GM18520 (cell line): ENCODE data around the gene FHIT.

Experiments
- ATAC-seq: cut with Tn5 transposase; IDR thresholded peaks from one replicate; pipeline ENCODE4 v1.9.1; 2021; ENCODE audit not compliant: unreplicated experiment

The FHIT gene

DNA sequence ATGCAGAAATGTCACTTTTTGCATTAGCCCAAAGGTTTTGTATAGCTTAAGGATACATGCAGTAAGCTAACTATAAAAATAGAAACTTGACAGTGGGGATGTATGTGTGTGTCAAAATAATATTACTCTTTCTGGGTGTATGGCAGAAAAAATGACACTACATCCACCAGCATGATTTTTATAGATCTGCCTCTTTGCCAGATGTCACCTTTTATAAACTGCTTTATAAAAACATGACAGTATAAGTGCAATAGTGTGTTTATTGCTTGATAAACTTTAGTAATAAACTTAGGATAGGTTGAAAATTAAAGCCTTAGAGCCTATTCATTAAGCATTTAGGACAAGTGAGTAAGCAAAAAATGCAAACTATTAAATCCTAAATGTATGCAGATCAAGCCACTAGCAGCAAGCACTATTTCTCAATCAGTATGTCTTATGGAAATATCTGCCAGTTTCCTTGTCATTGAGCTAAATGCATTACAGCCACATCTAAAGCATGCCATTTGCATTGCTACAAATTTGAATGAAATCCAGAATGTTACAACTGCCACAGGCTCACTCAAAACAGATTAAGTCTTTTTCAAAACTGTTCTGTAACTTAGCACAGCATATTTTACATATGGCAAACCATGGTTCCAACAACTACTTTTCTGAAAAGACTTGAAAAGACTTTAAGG lies 935.0 kb downstream of the FHIT start:
- no peak for ATAC-seq

DNA sequence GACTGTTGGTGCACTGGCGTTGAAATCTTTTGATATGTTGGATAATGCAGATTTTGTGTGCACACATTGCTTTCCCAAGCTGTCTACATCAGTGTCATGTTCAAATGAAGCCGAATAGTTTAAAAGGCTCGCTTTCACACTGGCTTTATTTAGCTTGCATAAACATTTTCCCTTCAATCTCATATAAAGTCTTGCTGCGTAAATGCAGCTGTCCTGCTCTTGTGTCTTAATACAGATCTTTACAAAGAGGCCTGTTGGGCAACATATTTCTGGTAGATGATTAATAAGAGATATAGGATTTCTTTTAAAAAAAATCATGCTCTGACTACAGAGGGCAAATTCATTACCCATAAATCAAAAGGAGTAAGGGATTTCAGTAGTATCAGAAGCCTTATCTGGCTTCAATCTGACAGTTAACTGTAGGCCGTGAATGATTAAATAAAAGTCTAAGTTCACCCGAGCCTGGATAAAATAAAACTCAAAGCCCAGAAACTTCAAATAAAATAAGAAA lies 937.2 kb downstream of the FHIT start:
- no peak for ATAC-seq

- no peak for ATAC-seq
These were observed 937.9 kb downstream of the FHIT start for GRCh38 chr3:60313231-60313798.

DNA sequence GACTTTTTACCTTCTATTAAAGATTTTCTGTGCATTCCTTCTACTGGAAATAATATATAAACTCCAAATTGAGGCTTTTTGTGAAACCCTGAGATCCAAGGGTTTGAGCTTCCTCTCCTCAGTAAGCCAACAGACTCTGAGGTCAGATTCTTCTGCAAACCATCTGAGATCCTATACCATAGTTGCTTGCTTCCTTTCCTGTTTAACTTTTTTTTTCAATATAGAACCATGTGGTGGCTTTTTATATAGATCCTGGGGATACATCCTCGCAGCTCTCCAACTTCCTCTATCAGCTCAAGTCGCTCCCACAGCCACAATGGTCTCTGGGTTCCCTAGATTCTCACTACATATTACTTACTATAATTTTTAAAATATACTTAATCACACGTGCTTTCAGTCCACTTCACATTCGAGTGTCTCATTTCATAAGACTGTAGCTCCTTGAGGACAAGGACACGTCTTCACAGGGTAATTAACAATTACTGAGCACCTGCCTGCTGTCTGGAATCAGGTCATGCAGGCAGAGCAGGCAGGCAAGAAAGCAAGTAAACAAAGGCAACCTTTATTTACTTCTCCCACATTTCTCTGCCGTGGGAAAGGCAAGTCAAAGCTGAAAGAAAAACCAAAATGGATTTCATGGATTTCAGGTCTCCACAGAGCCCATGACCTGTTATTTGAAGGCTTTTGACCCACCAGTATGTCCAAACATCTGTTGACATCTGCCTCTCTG lies 941.5 kb downstream of the FHIT start:
- no peak for ATAC-seq

- ATAC-seq: no peak
These were observed 942.4 kb downstream of the FHIT start for GRCh38 chr3:60308808-60309207.

DNA sequence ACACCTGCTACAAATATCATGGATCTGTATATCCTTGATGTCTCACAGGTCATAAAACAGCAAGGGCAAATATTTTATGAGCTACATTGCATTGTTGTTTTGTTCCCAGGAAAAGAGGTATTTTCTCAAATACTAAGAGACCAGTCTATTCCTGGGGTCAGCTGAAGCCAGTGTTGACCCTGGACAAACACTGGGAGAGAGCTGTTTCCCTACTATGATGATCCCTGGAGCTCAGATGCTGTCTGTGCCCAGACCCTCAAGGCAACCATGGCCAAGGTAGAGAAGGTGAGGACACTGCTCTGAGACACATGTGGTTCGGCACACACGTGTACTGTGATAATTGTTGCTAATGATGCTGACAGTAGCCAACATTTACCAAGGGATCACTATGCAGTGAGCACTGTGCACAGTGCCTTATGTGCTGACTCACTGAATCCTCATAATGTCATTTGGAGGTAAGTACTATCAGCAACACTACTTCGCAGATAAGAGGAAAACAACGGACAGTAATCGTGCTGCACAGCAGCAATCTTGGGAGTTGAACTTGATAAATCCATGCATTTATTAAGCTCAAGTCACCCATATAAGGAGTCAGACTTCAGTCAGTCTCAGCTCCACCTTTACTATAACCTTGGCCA lies 943.6 kb downstream of the FHIT start:
- no peak for ATAC-seq

- no peak for ATAC-seq
These were observed 947.1 kb downstream of the FHIT start for GRCh38 chr3:60304112-60304511.

DNA sequence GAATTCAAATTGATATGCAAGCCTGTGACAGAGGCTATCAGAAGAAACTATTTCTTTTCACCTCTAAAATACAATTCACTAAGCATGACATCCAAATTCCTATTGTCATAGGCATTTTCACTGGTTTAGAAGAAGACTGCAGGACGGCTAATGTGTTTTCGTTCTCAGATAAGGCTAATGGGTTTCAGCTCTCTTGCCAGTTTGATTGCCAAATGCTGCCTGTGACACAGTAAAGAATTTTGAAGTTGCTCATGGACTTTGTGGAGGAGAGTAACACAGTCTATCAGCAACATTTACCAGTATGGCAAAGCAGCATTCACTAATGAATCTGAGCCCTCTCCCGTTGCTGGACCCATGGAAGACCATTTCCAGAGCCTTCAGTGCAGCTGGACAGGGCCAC lies 948.1 kb downstream of the FHIT start:
- no peak for ATAC-seq

DNA sequence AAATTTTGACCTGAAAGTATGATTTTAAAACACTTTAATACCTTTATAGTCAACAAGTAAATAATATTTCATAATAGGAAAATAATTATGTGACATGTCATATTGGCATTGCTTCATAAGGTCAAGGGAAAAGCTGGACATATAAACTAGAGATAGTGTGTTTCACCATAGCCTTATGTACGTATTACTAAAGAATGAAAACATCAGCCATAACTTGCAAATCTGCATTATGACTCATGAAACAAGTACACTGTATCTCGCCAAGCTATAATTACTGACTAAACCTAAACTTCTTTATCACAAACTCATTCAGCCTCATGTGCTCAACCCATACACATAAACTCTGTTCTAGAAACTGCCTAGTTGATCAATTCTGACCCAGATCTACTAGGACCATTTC lies 950.1 kb downstream of the FHIT start:
- no peak for ATAC-seq

GRCh38 chr3:60298141-60298540 lies 953.1 kb downstream of the FHIT start:
- ATAC-seq: no peak

- ATAC-seq: no peak
These were observed 957.1 kb downstream of the FHIT start for GRCh38 chr3:60294181-60294580.

GRCh38 chr3:60291115-60291514 lies 960.1 kb downstream of the FHIT start:
- ATAC-seq: no peak

DNA sequence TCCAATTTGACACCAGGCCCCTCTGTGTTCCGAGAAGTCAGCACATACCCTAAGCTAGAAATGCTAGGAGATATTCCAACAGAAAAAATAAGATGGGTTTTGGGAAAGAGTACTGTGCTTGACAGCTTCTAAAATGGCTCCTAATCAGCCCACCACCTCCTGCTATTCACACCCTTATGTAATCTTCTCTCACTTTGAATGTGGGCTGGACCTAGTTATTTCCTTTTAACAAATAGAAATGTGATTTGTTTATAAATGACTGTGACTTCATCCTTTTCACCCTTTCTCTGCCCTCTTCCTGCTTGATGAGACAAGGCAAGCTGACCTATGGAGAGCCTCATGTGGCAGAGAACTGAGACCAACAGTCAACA lies 961.1 kb downstream of the FHIT start:
- no peak for ATAC-seq

- ATAC-seq: no peak
These were observed 961.7 kb downstream of the FHIT start for GRCh38 chr3:60289341-60290121.

- no peak for ATAC-seq
These were observed 968.4 kb downstream of the FHIT start for GRCh38 chr3:60282866-60283265.

- no peak for ATAC-seq
These were observed 969.3 kb downstream of the FHIT start for GRCh38 chr3:60281970-60282369.

GRCh38 chr3:60277361-60277800 lies 973.9 kb downstream of the FHIT start:
- ATAC-seq: no peak

- no peak for ATAC-seq
These were observed 974.6 kb downstream of the FHIT start for GRCh38 chr3:60276615-60277014.

DNA sequence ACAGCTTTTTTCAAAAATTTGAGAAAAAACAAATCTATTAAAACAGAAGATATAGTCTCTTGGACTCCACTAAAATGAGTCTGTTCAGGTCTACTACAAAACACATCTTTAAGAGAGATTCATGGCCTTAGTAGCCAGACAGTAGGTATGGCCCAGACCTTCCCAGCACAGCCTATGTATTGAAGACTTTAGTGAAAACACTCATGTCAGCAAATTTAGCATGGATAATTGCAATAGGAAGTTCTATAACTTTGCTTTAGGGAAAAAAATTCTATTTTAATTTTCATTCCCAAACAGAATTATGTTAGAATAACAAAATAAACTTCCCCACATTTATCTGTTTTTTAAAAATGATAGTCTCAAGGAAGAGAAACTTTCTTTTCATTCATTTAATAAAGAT lies 976.6 kb downstream of the FHIT start:
- no peak for ATAC-seq

- ATAC-seq: no peak
These were observed 977.2 kb downstream of the FHIT start for GRCh38 chr3:60274098-60274497.

DNA sequence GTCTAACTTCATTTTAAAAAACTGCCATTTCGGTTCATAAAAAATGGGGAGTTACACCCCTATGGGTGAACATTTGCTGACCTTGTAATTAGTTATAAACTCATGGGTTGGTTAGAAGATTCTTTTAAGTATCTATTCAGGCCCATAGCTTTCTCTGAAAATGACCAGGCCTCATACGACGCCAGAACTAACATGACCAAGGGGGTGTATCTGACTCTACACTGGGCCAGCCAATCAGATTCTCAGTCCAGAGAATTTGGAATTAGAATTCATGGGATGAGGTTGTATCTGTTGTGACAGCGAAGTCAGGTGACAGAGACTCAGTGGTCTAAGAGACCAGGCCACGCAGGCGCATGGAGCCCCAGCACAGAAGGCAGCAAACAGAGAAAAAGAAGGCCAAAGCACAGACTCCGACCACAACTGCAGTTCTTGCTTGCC lies 981.4 kb downstream of the FHIT start:
- ATAC-seq: no peak
